HepG2 (cell line): ENCODE results near the gene NFIC. TPM values are rescaled to one million over a fixed set of nuclear protein-coding genes. Genes with fewer than 3 reads are reported as not detected.

ENCODE experiments used
- ATAC-seq: fragments of 200-7000 bp; cut with Tn5 transposase; 3 replicates; pipeline ENCODE4 v1.9.1; 2020; ENCODE audit warnings: mild to moderate bottlenecking, moderate library complexity
- BruUV-seq: library from RNA; stranded (reverse); fragments of 400-500 nt; replicated peaks from 2 replicates; lab custom pipeline; 2021; lab: Mats Ljungman, UMichigan
- CTCF ChIA-PET: fragments of 300-600 bp; formaldehyde crosslinking; extraction: SDS; loops from one replicate; lab custom pipeline; 2021; ENCODE audit warnings: low total read pairs, inconsistent platforms, low intra/inter-chr PET ratio; lab: Yijun Ruan, JAX
- POLR2A ChIA-PET: fragments of 350-600 bp; sonication (Branson Sonifier 250); formaldehyde crosslinking; loops from one replicate; lab custom pipeline; 2020; ENCODE audit warnings: antibody characterized with exemption, inconsistent platforms; lab: Yijun Ruan, JAX
- DNase-seq: peaks from one replicate; pipeline ENCODE4 v3.0.0-alpha.2; 2015; ENCODE audit warnings: low spot score
- FAIRE-seq: peaks from 3 replicates; lab custom pipeline; 2011; peaks lifted over from hg19 to GRCh38; lab: Jason Lieb, UNC
- H2AFZ ChIP-seq: one replicate; pipeline ENCODE4 v1.6.1; 2011; ENCODE audit warnings: low read length, inconsistent platforms
- H3K27ac ChIP-seq: fragments of 300-600 bp; 3 replicates; pipeline ENCODE4 v1.8.0; 2011; ENCODE audit warnings: mixed run types, mild to moderate bottlenecking, mixed read lengths, low read length, inconsistent platforms; ENCODE audit not compliant: insufficient read depth; ENCODE audit errors: extremely low read length
- H3K27me3 ChIP-seq, 2 experiments: fragments of 200-600 bp in 1 of 2; 2 replicates in 1 of 2; 3 replicates in 1 of 2; pipeline versions ENCODE4 v1.6.0 to v1.8.0; 2011; ENCODE audit warnings: low read length in 2 of 2, mild to moderate bottlenecking in 2 of 2, moderate library complexity in 2 of 2, inconsistent platforms in 1 of 2; ENCODE audit not compliant: insufficient read depth in 2 of 2, control insufficient read depth in 1 of 2
- H3K36me3 ChIP-seq, 2 experiments: fragments of 200-600 bp in 1 of 2; replicated peaks in 1 of 2; 2 replicates in 1 of 2; 3 replicates in 1 of 2; pipeline versions ENCODE4 v1.5.1 to v1.8.0; 2011; ENCODE audit warnings: low read length in 2 of 2, inconsistent platforms in 1 of 2; ENCODE audit not compliant: insufficient read depth in 2 of 2, control insufficient read depth in 1 of 2
- H3K4me1 ChIP-seq: 2 replicates; pipeline ENCODE4 v1.5.1; 2012; ENCODE audit warnings: low read length, inconsistent platforms; ENCODE audit not compliant: insufficient read depth
- H3K4me2 ChIP-seq: 2 replicates; pipeline ENCODE4 v1.6.0; 2011; ENCODE audit warnings: low read depth, low read length, inconsistent platforms
- H3K4me3 ChIP-seq, 3 experiments: fragments of 200-600 bp in 1 of 3; sonication (generic), shearing (Covaris generic) in 1 of 3; replicated peaks in 1 of 3; 2 replicates each; pipeline ENCODE4 v1.5.1; 2011 to 2016; ENCODE audit warnings: low read length in 3 of 3, inconsistent platforms in 2 of 3, low read depth in 2 of 3, mild to moderate bottlenecking in 2 of 3, control low read depth in 1 of 3, mixed read lengths in 1 of 3; ENCODE audit not compliant: insufficient read depth in 1 of 3
- H3K79me2 ChIP-seq: one replicate; pipeline ENCODE4 v1.6.1; 2011; ENCODE audit warnings: low read length, inconsistent platforms; ENCODE audit not compliant: insufficient read depth
- H3K9ac ChIP-seq: 2 replicates; pipeline ENCODE4 v1.6.0; 2011; ENCODE audit warnings: mild to moderate bottlenecking, low read depth, low read length, inconsistent platforms; ENCODE audit not compliant: insufficient read depth
- H3K9me3 ChIP-seq: 2 replicates; pipeline ENCODE4 v1.5.1; 2012; ENCODE audit warnings: mild to moderate bottlenecking, low read length
- H4K20me1 ChIP-seq: 2 replicates; pipeline ENCODE4 v1.6.0; 2011; ENCODE audit warnings: inconsistent platforms, mild to moderate bottlenecking, low read length, moderate library complexity; ENCODE audit not compliant: insufficient read depth
- EED ChIP-seq: sonication (generic); formaldehyde crosslinking; IDR thresholded peaks from 2 replicates; pipeline ENCODE4 v1.5.0; 2020; ENCODE audit warnings: mild to moderate bottlenecking, missing genetic modification reagents
- NFYB ChIP-seq: sonication (generic); formaldehyde crosslinking; IDR thresholded peaks from 2 replicates; pipeline ENCODE4 v1.4.0; 2020; ENCODE audit warnings: missing genetic modification reagents
- UBTF ChIP-seq: sonication (generic); formaldehyde crosslinking; IDR thresholded peaks from 2 replicates; pipeline ENCODE4 v1.4.0; 2020; ENCODE audit warnings: mild to moderate bottlenecking, missing genetic modification reagents
- ZBTB38 ChIP-seq: sonication (generic); formaldehyde crosslinking; IDR thresholded peaks from 2 replicates; pipeline ENCODE4 v1.5.1; 2020; ENCODE audit warnings: mild to moderate bottlenecking, missing genetic modification reagents
- ZFP36L2 ChIP-seq: sonication (generic); formaldehyde crosslinking; IDR thresholded peaks from 2 replicates; pipeline ENCODE4 v1.4.0; 2020; ENCODE audit warnings: missing genetic modification reagents
- ZNF646 ChIP-seq: sonication (generic); formaldehyde crosslinking; IDR thresholded peaks from 2 replicates; pipeline ENCODE4 v1.9.0; 2021; ENCODE audit warnings: mild to moderate bottlenecking, missing genetic modification reagents
- ZNF768 ChIP-seq: sonication (generic); formaldehyde crosslinking; IDR thresholded peaks from 2 replicates; pipeline ENCODE4 v1.4.0; 2020; ENCODE audit warnings: missing genetic modification reagents
- ZNF850 ChIP-seq: sonication (generic); formaldehyde crosslinking; conservative IDR thresholded peaks from 2 replicates; pipeline ENCODE4 v1.9.0; 2021; ENCODE audit warnings: mild to moderate bottlenecking, missing genetic modification reagents
- WGBS: methylation state at CpG from one replicate; pipeline ENCODE4 v1.1.6; 2017; ENCODE audit warnings: low lambda C conversion rate; 5-methylcytosine and 5-hydroxymethylcytosine counted together
- in situ Hi-C: cut with HindIII; loops from 2 replicates; pipeline ENCODE4 v1.10.0; 2017; ENCODE audit warnings: low pct_unique_long_range_greater_than_20kb; ENCODE audit not compliant: extremely low pct_ligation_motif_present
- intact Hi-C: fragments of 100-400 bp; cut with micrococcal nuclease; formaldehyde crosslinking; loops from one replicate; pipeline ENCODE4 v1.10.0; 2022; ENCODE audit not compliant: unreplicated experiment
- polyA plus RNA-seq, 8 experiments: library from polyadenylated mRNA; depleted of rRNA in 3 of 8; stranded (reverse) in 7 of 8; unstranded in 1 of 8; fragments of >200 nt; fragmentation: Illumina TruSeq in 4 of 8; extraction: Trizol in 4 of 8; gene quantifications; 2 replicates each; pipeline versions ENCODE4 v1.2.1 to v1.2.3, GENCODE V29; 2011 to 2016; ENCODE audit warnings: low read depth in 4 of 8, missing spikeins in 1 of 8, mixed read lengths in 1 of 8; ENCODE audit not compliant: insufficient read depth in 1 of 8
- total RNA-seq, 5 experiments: library from RNA; depleted of rRNA; stranded (reverse); fragments of >200 nt; fragmentation: Illumina TruSeq; extraction: Trizol; gene quantifications; 2 replicates each; pipeline ENCODE4 v1.2.3, GENCODE V29; 2016; ENCODE audit warnings: low read depth in 1 of 5

The NFIC gene
- total and polyA plus RNA-seq, 2 of the 13 experiments (the other 11 are each of a cell fraction or from before 2014, with no cell fraction given): 1.3 to 2.5 TPM

DNA sequence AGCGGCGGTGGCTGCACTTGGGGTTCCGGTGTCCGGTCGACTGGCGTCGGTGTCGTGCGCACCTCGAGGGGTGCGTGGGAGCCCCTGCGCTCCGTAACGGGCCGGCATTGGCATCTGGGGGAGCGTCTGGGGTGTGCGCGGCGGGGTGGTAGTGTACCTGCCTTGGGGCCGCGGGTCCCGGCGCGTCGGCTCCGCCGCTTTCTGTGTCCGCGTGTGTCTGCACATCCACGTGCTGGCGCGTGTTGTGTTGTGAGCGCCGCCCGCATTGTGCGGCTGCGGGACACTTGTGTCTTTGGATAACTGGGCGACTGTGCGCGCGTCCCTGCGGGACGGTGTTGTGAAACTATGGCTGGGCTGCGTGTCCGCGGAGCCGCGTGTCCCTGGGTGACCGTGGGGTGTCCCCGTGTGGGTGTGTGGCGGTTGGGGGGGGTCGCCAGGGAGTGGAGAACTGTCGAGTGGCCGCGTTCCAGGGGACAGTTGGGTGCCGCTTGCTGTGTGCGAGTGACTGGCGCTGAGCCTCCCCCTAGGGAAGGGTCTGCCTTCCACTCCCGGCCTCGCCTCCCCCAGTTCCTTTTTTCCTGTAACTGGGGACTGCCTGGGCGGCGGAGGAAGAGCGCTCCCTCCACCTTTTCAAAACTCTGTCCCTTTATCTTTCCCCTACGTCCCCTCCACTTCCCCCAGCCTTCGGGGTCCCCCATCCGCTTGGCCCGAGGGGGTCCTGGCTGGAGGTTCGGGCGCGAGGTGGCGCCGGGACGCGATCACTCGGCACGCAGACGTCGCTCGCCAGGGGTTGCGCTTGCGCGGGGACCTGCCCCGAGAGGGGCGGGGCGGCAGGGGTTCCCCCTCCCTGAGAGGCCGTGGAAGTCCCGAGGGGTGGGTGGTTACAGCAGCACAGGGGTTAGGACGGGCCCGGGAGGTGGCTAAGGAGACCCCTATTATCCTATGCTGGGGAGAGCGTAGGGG, 5.7 kb upstream of the NFIC start (continued):
- TF ChIP-seq NFYB (CRISPR knock-in tag): 0 out of 2 replicates have a peak, but pooled peaks have one; percentile 12

DNA sequence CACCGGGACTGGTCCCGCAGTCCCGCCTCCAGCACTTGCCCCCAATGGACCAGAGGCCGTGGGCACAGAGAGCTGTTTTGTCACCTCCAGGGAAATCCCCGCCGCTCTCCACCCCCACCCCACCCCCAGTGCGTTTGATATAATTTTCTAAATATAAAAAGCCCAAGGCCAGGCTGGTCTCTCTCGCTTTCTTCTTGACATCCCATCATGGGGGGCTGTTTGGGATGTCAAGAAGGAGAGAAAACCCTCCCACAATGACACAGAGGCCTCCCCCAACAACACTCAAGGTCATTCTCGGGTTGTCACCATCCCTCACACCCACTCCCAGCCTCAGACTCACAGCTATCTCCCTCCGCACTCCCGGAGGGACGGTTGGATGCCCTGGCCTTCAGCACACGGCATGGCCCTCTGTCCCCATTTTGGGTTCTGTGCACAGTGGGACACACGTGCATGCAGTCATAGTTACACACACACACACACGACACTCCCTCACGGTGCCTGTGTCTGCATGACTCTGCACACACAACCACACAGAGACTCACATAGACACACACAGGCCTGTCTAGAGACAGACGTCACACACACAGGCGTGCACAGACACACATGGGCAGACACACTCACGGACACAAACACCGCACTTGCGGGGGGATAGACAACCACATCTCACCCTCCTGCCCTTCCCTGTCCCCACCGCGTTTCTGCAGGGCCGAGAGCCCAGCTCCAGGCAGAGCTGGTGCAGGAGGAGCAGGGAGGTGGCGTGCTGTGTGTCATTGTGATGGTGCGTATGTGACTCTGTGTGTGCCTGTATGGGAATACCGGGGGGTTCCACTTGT, 4.8 kb upstream of the NFIC start:
- Histone ChIP-seq H2AFZ (no peak overlapping the region), H3K36me3 (no peaks in the 10 kb centered on the region), H3K4me3 (no peak overlapping the region), H3K4me1 (peaks cover 36% of the 10 kb centered on the region), H4K20me1 (0 out of 2 replicates have a peak, but pooled peaks cover 3% of the 10 kb centered on the region), H3K79me2 (peaks cover 4% of the 10 kb centered on the region), H3K9ac (no peak overlapping the region), H3K4me2 (no peak overlapping the region), H3K27me3 (peaks cover 3 to 9% of the 10 kb centered on the region in 2 experiments; a peak in 4 of 5 replicates), H3K27ac (no peak overlapping the region), H3K9me3 (no peaks in the 10 kb centered on the region)
- DNase-seq (no peak), ATAC-seq (no peak), FAIRE-seq (no peak)
- intact Hi-C loops (no loop called here), in situ Hi-C loops (no loop called here)
- 77% methylated on average over 27 of the region's 27 CpGs for WGBS
- CTCF ChIA-PET: no interaction called here
- BruUV-seq: no TSS peak
- POLR2A ChIA-PET: interaction anchor here (0.6 to 1.2 kb wide), 2 partner anchors 19 to 52 kb away, joined by 3 to 4 read pairs; no protein-coding TSS in a partner anchor
- no peak for TF ChIP-seq ZFP36L2 (CRISPR knock-in tag)
- TF ChIP-seq ZNF646 (CRISPR knock-in tag): peak; percentile 94
- 0 out of 2 replicates have a peak, but pooled peaks have one; percentile 22 for TF ChIP-seq UBTF (CRISPR knock-in tag)
- 0 out of 2 replicates have a peak, but pooled peaks have one; percentile 11 for TF ChIP-seq ZBTB38 (CRISPR knock-in tag)
- TF ChIP-seq ZNF768 (CRISPR knock-in tag): peak; percentile 88
- 0 out of 2 replicates have a peak, but pooled peaks have one; percentile 26 for TF ChIP-seq EED (CRISPR knock-in tag)
- no peak for TF ChIP-seq ZNF850 (CRISPR knock-in tag)
